Endothelial cell (in vitro differentiated cells): ENCODE results near the gene TBCK. TPM values are rescaled to one million over a fixed set of nuclear protein-coding genes. Genes with fewer than 3 reads are reported as not detected.
A peak's percentile ranks its signal among the peaks of the same experiment; 100 is the strongest.
"Not testable (repeated sequence)": the region's sequence is repeated elsewhere in the genome, so short reads cannot be mapped to it uniquely, and the experiment has no call there.

Source experiments
- DNase-seq: peaks from one replicate; pipeline ENCODE4 v3.0.0; 2021; ENCODE audit warnings: low spot score
- H3K27ac Mint-ChIP-seq: one replicate; pipeline ENCODE4 v1.8.0; 2021; ENCODE audit warnings: mixed read lengths, inconsistent platforms; ENCODE audit not compliant: unreplicated experiment
- H3K27me3 Mint-ChIP-seq: one replicate; pipeline ENCODE4 v1.8.0; 2021; ENCODE audit warnings: mild to moderate bottlenecking, moderate library complexity, mixed read lengths, inconsistent platforms; ENCODE audit not compliant: unreplicated experiment
- H3K36me3 Mint-ChIP-seq: one replicate; pipeline ENCODE4 v1.8.0; 2021; ENCODE audit warnings: mild to moderate bottlenecking, low read depth, mixed read lengths, inconsistent platforms; ENCODE audit not compliant: unreplicated experiment
- H3K4me1 Mint-ChIP-seq: one replicate; pipeline ENCODE4 v1.8.0; 2021; ENCODE audit warnings: mild to moderate bottlenecking, mixed read lengths, inconsistent platforms; ENCODE audit not compliant: unreplicated experiment
- H3K4me3 Mint-ChIP-seq: one replicate; pipeline ENCODE4 v1.8.0; 2021; ENCODE audit warnings: mild to moderate bottlenecking, mixed read lengths, inconsistent platforms; ENCODE audit not compliant: unreplicated experiment
- H3K9me3 Mint-ChIP-seq: one replicate; pipeline ENCODE4 v1.8.0; 2021; ENCODE audit warnings: mixed read lengths, inconsistent platforms; ENCODE audit not compliant: unreplicated experiment
- total RNA-seq: library from RNA; stranded (reverse); fragmentation: NEBNext Ultra II Directional; extraction: Animal tissue kit (Norgen Biotek cat#: 25700); gene quantifications from one replicate; pipeline ENCODE4 v1.2.1, GENCODE V29; 2021; ENCODE audit not compliant: unreplicated experiment
- TF ChIP-seq, protein P1 (sequence below): fragments of 200-600 bp; sonication (generic); IDR thresholded peaks from one replicate; pipeline ENCODE4 v1.5.0; 2021; ENCODE audit warnings: antibody characterized with exemption; ENCODE audit not compliant: unreplicated experiment

TBCK gene
- total RNA-seq, 1 donor from 2014 or later = 48.6 TPM

DNA sequence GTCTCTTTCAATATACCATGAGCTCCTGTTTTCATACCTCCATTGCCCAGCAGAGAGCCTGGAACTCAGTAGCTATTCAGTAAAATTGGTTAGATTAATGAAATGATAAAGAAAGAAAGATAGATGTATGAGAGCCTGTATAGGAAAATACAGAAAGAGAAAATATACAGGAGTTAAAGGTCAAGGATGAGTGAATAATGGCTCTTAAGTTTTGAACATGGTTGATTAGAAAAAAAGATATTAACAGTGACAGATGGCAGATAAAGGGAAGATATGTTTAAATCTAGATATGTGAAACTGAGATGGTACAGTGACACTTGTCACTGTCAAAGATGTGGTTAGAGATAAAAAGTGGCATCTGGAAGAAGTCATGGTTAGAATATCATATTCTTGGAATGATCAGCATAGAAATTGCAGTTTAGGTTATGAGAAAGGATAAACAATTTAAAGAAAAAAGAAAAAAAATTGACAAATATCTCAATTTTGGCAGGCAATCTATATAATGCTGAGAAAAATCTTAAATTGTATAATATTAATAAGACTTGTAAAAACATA, 179.2 kb downstream of the TBCK start:
- no peak overlapping the region for H3K4me3 Mint-ChIP-seq
- H3K4me1 Mint-ChIP-seq = no peaks in the 10 kb centered on the region
- H3K27ac Mint-ChIP-seq = no peak overlapping the region
- H3K9me3 Mint-ChIP-seq = peaks cover 7% of the 10 kb centered on the region
- no peak for DNase-seq
- H3K36me3 Mint-ChIP-seq = peaks cover 14% of the 10 kb centered on the region
- H3K27me3 Mint-ChIP-seq = no peaks in the 10 kb centered on the region
- TF ChIP-seq, protein P1, sequence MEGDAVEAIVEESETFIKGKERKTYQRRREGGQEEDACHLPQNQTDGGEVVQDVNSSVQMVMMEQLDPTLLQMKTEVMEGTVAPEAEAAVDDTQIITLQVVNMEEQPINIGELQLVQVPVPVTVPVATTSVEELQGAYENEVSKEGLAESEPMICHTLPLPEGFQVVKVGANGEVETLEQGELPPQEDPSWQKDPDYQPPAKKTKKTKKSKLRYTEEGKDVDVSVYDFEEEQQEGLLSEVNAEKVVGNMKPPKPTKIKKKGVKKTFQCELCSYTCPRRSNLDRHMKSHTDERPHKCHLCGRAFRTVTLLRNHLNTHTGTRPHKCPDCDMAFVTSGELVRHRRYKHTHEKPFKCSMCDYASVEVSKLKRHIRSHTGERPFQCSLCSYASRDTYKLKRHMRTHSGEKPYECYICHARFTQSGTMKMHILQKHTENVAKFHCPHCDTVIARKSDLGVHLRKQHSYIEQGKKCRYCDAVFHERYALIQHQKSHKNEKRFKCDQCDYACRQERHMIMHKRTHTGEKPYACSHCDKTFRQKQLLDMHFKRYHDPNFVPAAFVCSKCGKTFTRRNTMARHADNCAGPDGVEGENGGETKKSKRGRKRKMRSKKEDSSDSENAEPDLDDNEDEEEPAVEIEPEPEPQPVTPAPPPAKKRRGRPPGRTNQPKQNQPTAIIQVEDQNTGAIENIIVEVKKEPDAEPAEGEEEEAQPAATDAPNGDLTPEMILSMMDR = no peak

DNA sequence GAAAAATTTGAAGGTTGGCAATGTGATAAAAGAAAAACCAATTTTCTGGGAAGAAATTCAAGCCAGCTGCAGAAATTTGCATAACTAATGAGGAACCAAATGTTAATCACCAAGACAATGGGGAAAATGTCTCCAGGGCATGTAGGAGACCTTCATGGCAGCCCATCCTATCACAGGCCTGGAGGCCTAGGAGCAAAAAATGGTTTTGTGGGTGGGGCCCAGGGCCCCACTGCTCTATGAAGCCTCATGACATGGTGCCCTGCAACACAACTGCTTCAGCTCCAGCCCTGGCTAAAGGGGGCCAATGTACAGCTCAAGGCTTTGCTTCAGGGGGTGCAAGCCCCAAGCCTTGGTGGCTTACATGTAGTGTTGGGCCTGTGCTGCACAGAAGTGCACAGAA, 184.0 kb downstream of the TBCK start:
- TF ChIP-seq, protein P1 = no peak
- no peak for DNase-seq
- H3K4me1 Mint-ChIP-seq = no peaks in the 10 kb centered on the region
- H3K9me3 Mint-ChIP-seq = peaks cover 11% of the 10 kb centered on the region
- no peak overlapping the region for H3K27ac Mint-ChIP-seq
- peaks cover 18% of the 10 kb centered on the region for H3K36me3 Mint-ChIP-seq
- no peaks in the 10 kb centered on the region for H3K27me3 Mint-ChIP-seq
- H3K4me3 Mint-ChIP-seq = peak overlapping the region; percentile 45

DNA sequence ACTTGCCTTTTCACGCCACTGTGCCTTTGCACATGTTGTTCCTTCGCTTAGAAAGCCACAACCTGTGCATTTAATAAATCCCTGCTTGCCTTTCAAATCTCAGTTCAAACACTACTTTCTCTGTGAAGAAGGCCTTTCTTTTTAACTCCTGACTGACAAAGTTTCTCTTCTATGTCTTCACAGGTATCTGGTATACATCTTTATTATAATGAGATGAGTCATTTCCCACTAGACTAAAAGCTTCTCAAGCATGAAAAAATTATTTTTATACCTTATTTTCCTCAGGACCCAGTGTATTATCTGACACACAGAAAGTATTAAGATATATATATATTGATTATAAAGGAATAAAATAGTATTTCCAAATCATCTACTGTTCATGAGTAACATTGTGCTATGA, 189.9 kb downstream of the TBCK start:
- TF ChIP-seq, protein P1 = no peak
- H3K4me1 Mint-ChIP-seq = peaks cover 2% of the 10 kb centered on the region
- H3K27ac Mint-ChIP-seq = no peak overlapping the region
- no peak overlapping the region for H3K4me3 Mint-ChIP-seq
- H3K27me3 Mint-ChIP-seq = no peaks in the 10 kb centered on the region
- no peaks in the 10 kb centered on the region for H3K9me3 Mint-ChIP-seq
- H3K36me3 Mint-ChIP-seq = peaks cover 3% of the 10 kb centered on the region
- no peak for DNase-seq

DNA sequence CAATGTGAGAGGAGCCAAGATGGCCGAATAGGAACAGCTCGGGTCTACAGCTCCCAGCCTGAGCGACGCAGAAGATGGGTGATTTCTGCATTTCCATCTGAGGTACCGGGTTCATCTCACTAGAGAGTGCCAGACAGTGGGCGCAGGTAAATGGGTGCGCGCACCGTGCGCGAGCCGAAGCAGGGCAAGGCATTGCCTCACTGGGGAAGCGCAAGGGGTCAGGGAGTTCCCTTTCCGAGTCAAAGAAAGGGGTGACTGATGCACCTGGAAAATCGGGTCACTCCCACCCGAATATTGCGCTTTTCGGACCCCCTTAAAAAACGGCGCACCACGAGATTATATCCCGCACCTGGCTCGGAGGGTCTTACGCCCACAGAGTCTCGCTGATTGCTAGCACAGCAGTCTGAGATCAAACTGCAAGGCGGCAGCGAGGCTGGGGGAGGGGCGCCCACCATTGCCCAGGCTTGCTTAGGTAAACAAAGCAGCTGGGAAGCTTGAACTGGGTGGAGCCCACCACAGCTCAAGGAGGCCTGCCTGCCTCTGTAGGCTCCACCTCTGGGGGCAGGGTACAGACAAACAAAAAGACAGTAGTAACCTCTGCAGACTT, 196.0 kb downstream of the TBCK start:
- H3K4me3 Mint-ChIP-seq = not testable (repeated sequence)

DNA sequence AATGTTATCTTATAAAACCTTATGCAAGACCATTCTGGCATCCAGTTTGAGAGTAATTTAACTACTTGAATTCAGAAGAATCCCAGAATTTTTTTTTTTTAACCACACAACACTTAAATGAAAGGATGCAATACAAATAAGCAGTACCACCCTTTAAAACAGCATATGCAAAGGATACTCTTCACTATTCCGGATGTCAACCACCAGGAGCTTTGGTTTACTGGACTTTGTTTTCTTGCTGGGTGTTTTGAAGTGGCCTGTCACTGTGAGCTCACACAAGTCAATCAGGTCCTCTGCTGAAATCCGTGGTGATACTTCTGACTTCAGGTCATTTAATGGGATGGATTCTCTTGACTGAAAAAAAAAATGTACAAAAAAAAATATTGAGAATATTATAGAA, 200.0 kb downstream of the TBCK start:
- no peaks in the 10 kb centered on the region for H3K4me1 Mint-ChIP-seq
- peaks cover 60% of the 10 kb centered on the region for H3K36me3 Mint-ChIP-seq
- no peak overlapping the region for H3K27ac Mint-ChIP-seq
- peaks cover 12% of the 10 kb centered on the region for H3K9me3 Mint-ChIP-seq
- H3K4me3 Mint-ChIP-seq = no peak overlapping the region
- no peak for DNase-seq
- H3K27me3 Mint-ChIP-seq = no peaks in the 10 kb centered on the region
- TF ChIP-seq, protein P1 = no peak

More for the DNA sequence above, 196.0 kb downstream of the TBCK start:
- not testable (repeated sequence) for H3K27ac Mint-ChIP-seq, H3K27me3 Mint-ChIP-seq, DNase-seq, H3K4me1 Mint-ChIP-seq, H3K9me3 Mint-ChIP-seq
- H3K36me3 Mint-ChIP-seq = peaks cover 22% of the 10 kb centered on the region
